Measurements from ENCODE around the gene MAP2K2. TPM values are rescaled to one million over a fixed set of nuclear protein-coding genes. Genes with fewer than 3 reads are reported as not detected.

MAP2K2 gene
- total RNA-seq, 1 experiment from 2014 or later = 151 TPM

- DNase-seq (ENCODE audit: low read depth, low spot score) (no peak), ATAC-seq (no peak)
- BruUV-seq (replicated peaks) = no TSS peak
- Histone ChIP-seq H3K27ac (ENCODE audit: low read length) (no peak overlapping the region), H3K4me3 (ENCODE audit: low read depth in 2 of 2, low read length in 2 of 2) (no peak overlapping the region), H3K27me3 (ENCODE audit: control insufficient read depth, insufficient read depth, low read length) (no peaks in the 10 kb centered on the region), H3K9me3 (ENCODE audit: control insufficient read depth, insufficient read depth, low read depth, low read length) (no peaks in the 10 kb centered on the region), H3K4me1 (ENCODE audit: control insufficient read depth, insufficient read depth, low read length) (no peaks in the 10 kb centered on the region), H3K36me3 (ENCODE audit: control insufficient read depth, insufficient read depth, low read length) (no peaks in the 10 kb centered on the region)
- TF ChIP-seq REST (IDR thresholded peaks at IDR 0.05; ENCODE audit: insufficient read depth in 1 of 2, low read depth in 2 of 2, low read length in 1 of 2) = no peak
- TF ChIP-seq POLR2AphosphoS5 (IDR thresholded peaks at IDR 0.05; ENCODE audit: low read depth, low read length) = no peak
- TF ChIP-seq CTCF (IDR thresholded peaks at IDR 0.05) = no peak
- no peak for TF ChIP-seq SIN3A (IDR thresholded peaks at IDR 0.05; ENCODE audit: borderline replicate concordance, insufficient read depth, low read depth, low read length)
- TF ChIP-seq TCF7L2 (IDR thresholded peaks at IDR 0.05; ENCODE audit: low read depth, low read length) = no peak
- intact Hi-C loops (cut with micrococcal nuclease; ENCODE audit: unreplicated experiment) = no loop called here
- POLR2A ChIA-PET = no interaction called here
- in situ Hi-C loops (cut with HindIII; ENCODE audit: low pct_unique_long_range_greater_than_20kb, low sequenced_read_pairs) = no loop called here
- CTCF ChIA-PET = no interaction called here
Observed at GRCh38 chr19:4083677-4084546, 40.0 kb downstream of the MAP2K2 start.

GRCh38 chr19:4082172-4082571, 41.8 kb downstream of the MAP2K2 start:
- no peak for TF ChIP-seq TCF7L2 (IDR thresholded peaks at IDR 0.05; ENCODE audit: low read depth, low read length)

More at GRCh38 chr19:4082172-4082571, 41.8 kb downstream of the MAP2K2 start:
- BruUV-seq (replicated peaks) = no TSS peak
- Histone ChIP-seq H3K27me3 (ENCODE audit: control insufficient read depth, insufficient read depth, low read length) (no peaks in the 10 kb centered on the region), H3K4me1 (ENCODE audit: control insufficient read depth, insufficient read depth, low read length) (peaks cover 4% of the 10 kb centered on the region), H3K4me3 (ENCODE audit: low read depth in 2 of 2, low read length in 2 of 2) (no peak overlapping the region), H3K36me3 (ENCODE audit: control insufficient read depth, insufficient read depth, low read length) (no peaks in the 10 kb centered on the region), H3K9me3 (ENCODE audit: control insufficient read depth, insufficient read depth, low read depth, low read length) (no peaks in the 10 kb centered on the region), H3K27ac (ENCODE audit: low read length) (no peak overlapping the region)
- ChIA-PET CTCF (interaction anchor here (0.5 kb wide), 1 partner anchor 264 kb away, joined by 3 read pairs; no protein-coding TSS in a partner anchor), POLR2A (interaction anchor here (0.6 kb wide), 1 partner anchor 96 kb away, joined by 3 read pairs; no protein-coding TSS in a partner anchor)
- intact Hi-C loops (cut with micrococcal nuclease; ENCODE audit: unreplicated experiment) = no loop called here
- ATAC-seq (no peak), DNase-seq (ENCODE audit: low read depth, low spot score) (no peak)
- in situ Hi-C loops (cut with HindIII; ENCODE audit: low pct_unique_long_range_greater_than_20kb, low sequenced_read_pairs) = no loop called here
